DND-41 (cell line): ENCODE data around the gene SIX3.

Experiments
- ATAC-seq: fragments of 200-7000 bp; cut with Tn5 transposase; 3 replicates; pipeline ENCODE4 v1.9.1; 2021; ENCODE audit warnings: low read depth; ENCODE audit not compliant: insufficient read depth
- DNase-seq: peaks from one replicate; pipeline ENCODE4 v3.0.0-alpha.2; 2020
- H2AFZ ChIP-seq: 2 replicates; pipeline ENCODE4 v1.6.0; 2012; ENCODE audit warnings: low read depth, low read length
- H3K27ac ChIP-seq: 2 replicates; pipeline ENCODE4 v1.5.1; 2012; ENCODE audit warnings: low read length, inconsistent platforms
- H3K27me3 ChIP-seq: fragments of 200-600 bp; sonication (generic); 2 replicates; pipeline ENCODE4 v1.6.0; 2012; ENCODE audit warnings: low read length, mild to moderate bottlenecking, inconsistent platforms; ENCODE audit not compliant: insufficient read depth, poor library complexity
- H3K36me3 ChIP-seq: 2 replicates; pipeline ENCODE4 v1.5.1; 2012; ENCODE audit warnings: low read length, inconsistent platforms; ENCODE audit not compliant: insufficient read depth
- H3K4me1 ChIP-seq: 2 replicates; pipeline ENCODE4 v1.5.1; 2012; ENCODE audit warnings: mild to moderate bottlenecking, low read length; ENCODE audit not compliant: insufficient read depth
- H3K4me2 ChIP-seq: 2 replicates; pipeline ENCODE4 v1.6.0; 2012; ENCODE audit warnings: mild to moderate bottlenecking, moderate library complexity, low read length, inconsistent platforms; ENCODE audit not compliant: insufficient read depth
- H3K4me3 ChIP-seq, 2 experiments: fragments of 200-600 bp in 1 of 2; shearing (Covaris generic) in 1 of 2; 2 replicates each; pipeline ENCODE4 v1.5.1; 2012 to 2016; ENCODE audit warnings: inconsistent platforms in 2 of 2, low read length in 2 of 2, mild to moderate bottlenecking in 2 of 2, low read depth in 1 of 2, moderate library complexity in 1 of 2
- H3K79me2 ChIP-seq: 2 replicates; pipeline ENCODE4 v1.6.0; 2012; ENCODE audit warnings: low read length, inconsistent platforms; ENCODE audit not compliant: insufficient read depth
- H3K9ac ChIP-seq: 2 replicates; pipeline ENCODE4 v1.6.0; 2012; ENCODE audit warnings: low read depth, mild to moderate bottlenecking, inconsistent platforms, low read length, moderate library complexity
- H3K9me3 ChIP-seq: 2 replicates; pipeline ENCODE4 v1.5.1; 2012; ENCODE audit warnings: low read length, moderate library complexity, mild to moderate bottlenecking, inconsistent platforms; ENCODE audit not compliant: insufficient read depth, severe bottlenecking
- H4K20me1 ChIP-seq: 2 replicates; pipeline ENCODE4 v1.6.0; 2012; ENCODE audit warnings: low read length; ENCODE audit not compliant: insufficient read depth
- CTCF ChIP-seq: IDR thresholded peaks from 2 replicates; pipeline ENCODE4 v1.5.1; 2012; ENCODE audit warnings: borderline replicate concordance, low read length, moderate library complexity, mild to moderate bottlenecking; ENCODE audit not compliant: poor library complexity, severe bottlenecking; ENCODE audit errors: extremely low read depth
- EZH2 ChIP-seq: IDR thresholded peaks from 3 replicates; pipeline ENCODE4 v1.6.1; 2012; ENCODE audit warnings: borderline replicate concordance, low read depth, mild to moderate bottlenecking, moderate library complexity, low read length, inconsistent platforms; ENCODE audit not compliant: severe bottlenecking

The SIX3 gene

GRCh38 chr2:44930274-44931197 lies 11.0 kb upstream of the SIX3 start:
- Histone ChIP-seq H2AFZ (no peak overlapping the region), H3K79me2 (no peaks in the 10 kb centered on the region), H3K4me2 (no peak overlapping the region), H3K36me3 (no peaks in the 10 kb centered on the region), H3K27ac (no peak overlapping the region), H3K4me1 (no peaks in the 10 kb centered on the region), H3K27me3 (peaks cover 6% of the 10 kb centered on the region), H3K9ac (no peak overlapping the region), H3K4me3 (no peak overlapping the region), H3K9me3 (no peaks in the 10 kb centered on the region), H4K20me1 (no peaks in the 10 kb centered on the region)
- DNase-seq (no peak), ATAC-seq (no peak)
- TF ChIP-seq CTCF (no peak), EZH2 (no peak)

DNA sequence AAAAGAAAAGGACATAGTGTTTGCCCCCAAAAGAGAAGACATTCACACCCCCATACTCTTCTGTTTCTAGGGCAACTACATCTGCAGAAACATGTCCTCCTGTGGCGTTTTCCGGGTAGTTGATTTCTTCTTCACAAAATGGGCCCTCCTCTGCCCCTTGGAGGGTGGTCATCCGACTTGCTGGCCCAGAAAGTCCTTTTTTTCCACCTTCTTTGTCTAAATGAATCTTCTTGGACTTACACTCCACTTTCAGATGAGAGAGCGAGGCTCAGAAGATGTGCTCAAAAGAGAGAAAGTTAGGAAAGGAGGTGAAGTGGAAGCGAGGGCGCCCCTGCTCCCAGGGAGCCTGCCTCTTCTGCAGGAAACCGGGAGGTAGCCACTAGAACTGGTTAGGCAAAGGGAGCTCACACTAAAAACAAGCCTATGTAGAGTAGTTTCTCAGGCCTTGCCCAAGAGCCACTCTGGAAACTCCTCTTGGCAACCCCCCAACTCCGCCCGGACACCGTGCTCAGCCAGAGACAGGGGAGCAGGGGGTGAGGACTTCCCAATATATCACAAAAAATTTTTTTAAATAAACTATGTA lies 10.2 kb upstream of the SIX3 start:
- Histone ChIP-seq H3K27me3 (peaks cover 2% of the 10 kb centered on the region), H3K4me3 (no peak overlapping the region), H3K9me3 (no peaks in the 10 kb centered on the region), H3K36me3 (no peaks in the 10 kb centered on the region), H2AFZ (no peak overlapping the region), H3K27ac (no peak overlapping the region), H3K9ac (no peak overlapping the region), H4K20me1 (no peaks in the 10 kb centered on the region), H3K79me2 (no peaks in the 10 kb centered on the region), H3K4me2 (no peak overlapping the region), H3K4me1 (no peaks in the 10 kb centered on the region)
- ATAC-seq (no peak), DNase-seq (no peak)
- TF ChIP-seq EZH2 (no peak), CTCF (no peak)

GRCh38 chr2:44932079-44932478 lies 9.4 kb upstream of the SIX3 start:
- H3K27me3 ChIP-seq: peaks cover 6% of the 10 kb centered on the region
- DNase-seq (no peak), ATAC-seq (no peak)
- H3K4me1 ChIP-seq: no peaks in the 10 kb centered on the region
- H3K9ac ChIP-seq: no peak overlapping the region
- no peaks in the 10 kb centered on the region for H3K36me3 ChIP-seq
- TF ChIP-seq CTCF (no peak), EZH2 (no peak)
- no peak overlapping the region for H3K4me2 ChIP-seq
- no peaks in the 10 kb centered on the region for H4K20me1 ChIP-seq
- H3K9me3 ChIP-seq: no peaks in the 10 kb centered on the region
- no peak overlapping the region for H3K27ac ChIP-seq
- no peaks in the 10 kb centered on the region for H3K79me2 ChIP-seq
- no peak overlapping the region for H2AFZ ChIP-seq
- no peak overlapping the region for H3K4me3 ChIP-seq
